ENCODE results near the gene ACTR3C.
"Not testable (repeated sequence)": the region's sequence is repeated elsewhere in the genome, so short reads cannot be mapped to it uniquely, and the experiment has no call there.

Gene ACTR3C

GRCh38 chr7:150313870-150314269, 9.5 kb downstream of the ACTR3C start:
- no peak for DNase-seq (ENCODE audit: low read depth in 2 of 2)

- DNase-seq (ENCODE audit: low read depth in 2 of 2) = no peak
These were observed 10.0 kb downstream of the ACTR3C start for GRCh38 chr7:150313367-150313809.

- not testable (repeated sequence) for DNase-seq (ENCODE audit: low read depth in 2 of 2)
These were observed 10.5 kb downstream of the ACTR3C start for GRCh38 chr7:150312649-150313366.

- no peak for DNase-seq (ENCODE audit: low read depth in 2 of 2)
These were observed 11.6 kb downstream of the ACTR3C start for GRCh38 chr7:150311711-150312110.

- DNase-seq (ENCODE audit: low read depth in 2 of 2) = no peak
These were observed 12.2 kb downstream of the ACTR3C start for GRCh38 chr7:150311146-150311545.

GRCh38 chr7:150308575-150308974, 14.8 kb downstream of the ACTR3C start:
- no peak for DNase-seq (ENCODE audit: low read depth in 2 of 2)

- no peak for DNase-seq (ENCODE audit: low read depth in 2 of 2)
These were observed 15.4 kb downstream of the ACTR3C start for GRCh38 chr7:150307904-150308303.

- no peak for DNase-seq (ENCODE audit: low read depth in 2 of 2)
These were observed 16.2 kb downstream of the ACTR3C start for GRCh38 chr7:150307129-150307528.

GRCh38 chr7:150306377-150306776, 17.0 kb downstream of the ACTR3C start:
- not testable (repeated sequence) for DNase-seq (ENCODE audit: low read depth in 2 of 2)

GRCh38 chr7:150305903-150306284, 17.5 kb downstream of the ACTR3C start:
- DNase-seq (ENCODE audit: low read depth in 2 of 2) = not testable (repeated sequence)

- DNase-seq (ENCODE audit: low read depth in 2 of 2) = not testable (repeated sequence)
These were observed 18.0 kb downstream of the ACTR3C start for GRCh38 chr7:150305259-150305902.

GRCh38 chr7:150304499-150305258, 18.7 kb downstream of the ACTR3C start:
- DNase-seq (ENCODE audit: low read depth in 2 of 2) = not testable (repeated sequence)

GRCh38 chr7:150302908-150303310, 20.4 kb downstream of the ACTR3C start:
- not testable (repeated sequence) for DNase-seq (ENCODE audit: low read depth in 2 of 2)

GRCh38 chr7:150297978-150298377, 25.4 kb downstream of the ACTR3C start:
- not testable (repeated sequence) for DNase-seq (ENCODE audit: low read depth in 2 of 2)

- DNase-seq (ENCODE audit: low read depth in 2 of 2) = not testable (repeated sequence)
These were observed 26.5 kb downstream of the ACTR3C start for GRCh38 chr7:150296802-150297201.

- not testable (repeated sequence) for DNase-seq (ENCODE audit: low read depth in 2 of 2)
These were observed 27.7 kb downstream of the ACTR3C start for GRCh38 chr7:150295614-150296013.

GRCh38 chr7:150295027-150295426, 28.3 kb downstream of the ACTR3C start:
- not testable (repeated sequence) for DNase-seq (ENCODE audit: low read depth in 2 of 2)

- DNase-seq (ENCODE audit: low read depth in 2 of 2) = not testable (repeated sequence)
These were observed 33.0 kb downstream of the ACTR3C start for GRCh38 chr7:150290317-150290716.

- DNase-seq (ENCODE audit: low read depth in 2 of 2) = not testable (repeated sequence)
These were observed 34.5 kb downstream of the ACTR3C start for GRCh38 chr7:150288816-150289215.

- not testable (repeated sequence) for DNase-seq (ENCODE audit: low read depth in 2 of 2)
These were observed 35.5 kb downstream of the ACTR3C start for GRCh38 chr7:150287815-150288214.

- peak in 1 of 2 donors; percentile 6 for DNase-seq (ENCODE audit: low read depth in 2 of 2)
These were observed 37.2 kb downstream of the ACTR3C start for GRCh38 chr7:150285849-150286754.
